Measurements from ENCODE around the gene RAB33B. TPM values are rescaled to one million over a fixed set of nuclear protein-coding genes. Genes with fewer than 3 reads are reported as not detected.
A peak's percentile ranks its signal among the peaks of the same experiment; 100 is the strongest.

The RAB33B gene
- polyA plus RNA-seq, 3 donors: 5.8 to 8.1 (median 6.0) TPM

DNA sequence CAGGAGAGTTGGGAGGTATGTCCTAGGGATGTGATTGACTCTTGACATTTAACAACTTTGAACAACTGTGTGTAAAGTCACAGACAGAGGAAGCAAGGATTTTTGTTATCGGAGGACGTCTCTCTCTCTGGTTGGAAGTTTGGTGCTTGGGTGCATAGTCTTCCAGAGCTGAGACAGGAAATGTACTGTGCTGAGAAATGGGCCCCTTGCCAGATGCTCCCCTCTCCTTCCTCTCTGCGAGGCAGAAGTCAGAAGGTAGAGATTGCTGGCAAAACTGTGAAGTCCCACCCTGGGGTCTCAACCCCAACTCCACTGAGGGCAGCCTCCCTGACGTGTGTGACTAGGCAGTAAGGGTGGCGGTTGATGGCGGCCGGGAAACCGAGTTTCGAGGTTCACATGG lies 52.9 kb downstream of the RAB33B start:
- no peak overlapping the region for H3K4me3 Mint-ChIP-seq
- peaks cover 24% of the 10 kb centered on the region for H3K4me1 Mint-ChIP-seq
- Histone ChIP-seq H3K79me2 (ENCODE audit: insufficient read depth, low read length) (no peaks in the 10 kb centered on the region), H2AFZ (ENCODE audit: insufficient read depth, low read depth, low read length, poor library complexity, severe bottlenecking) (no peak overlapping the region), H3K4me1 (ENCODE audit: control insufficient read depth in 1 of 2, insufficient read depth in 2 of 2, low read length in 2 of 2) (peaks cover 5% of the 10 kb centered on the region in 2 donors), H4K20me1 (ENCODE audit: insufficient read depth, low read length) (peaks cover 7% of the 10 kb centered on the region), H3K9me3 (replicated peaks in 1 of 2; ENCODE audit: control insufficient read depth in 1 of 2, insufficient read depth in 1 of 2, low read length in 2 of 2) (no peaks in the 10 kb centered on the region), H3K27ac (ENCODE audit: low read depth in 1 of 2, low read length in 2 of 2) (no peak overlapping the region), H3K27me3 (ENCODE audit: control insufficient read depth in 2 of 2, insufficient read depth in 2 of 2, low read length in 2 of 2) (no peaks in the 10 kb centered on the region), H3K4me2 (replicated peaks; ENCODE audit: extremely low read depth, low read length, poor library complexity, severe bottlenecking) (no peak overlapping the region), H3K36me3 (replicated peaks in 1 of 2; ENCODE audit: control insufficient read depth in 1 of 2, insufficient read depth in 2 of 2, low read length in 2 of 2) (peaks cover 41 to 70% of the 10 kb centered on the region in 2 donors), H3K4me3 (replicated peaks in 1 of 3; ENCODE audit: low read depth in 2 of 3, low read length in 3 of 3) (no peak overlapping the region), H3K9ac (ENCODE audit: insufficient read depth, low read length, poor library complexity, severe bottlenecking) (no peak overlapping the region)
- DNase-seq: no peak
- H3K27me3 Mint-ChIP-seq (ENCODE audit: low read depth in 3 of 3): peaks cover 0 to 1% (median 0%) of the 10 kb centered on the region in 3 donors
- peaks cover 0 to 4% (median 0%) of the 10 kb centered on the region in 7 donors for H3K9me3 Mint-ChIP-seq
- WGBS (ENCODE audit: insufficient coverage): 98% methylated on average over 6 of the region's 9 CpGs
- intact Hi-C loops (cut with micrococcal nuclease): no loop called here
- TF ChIP-seq, protein P1, sequence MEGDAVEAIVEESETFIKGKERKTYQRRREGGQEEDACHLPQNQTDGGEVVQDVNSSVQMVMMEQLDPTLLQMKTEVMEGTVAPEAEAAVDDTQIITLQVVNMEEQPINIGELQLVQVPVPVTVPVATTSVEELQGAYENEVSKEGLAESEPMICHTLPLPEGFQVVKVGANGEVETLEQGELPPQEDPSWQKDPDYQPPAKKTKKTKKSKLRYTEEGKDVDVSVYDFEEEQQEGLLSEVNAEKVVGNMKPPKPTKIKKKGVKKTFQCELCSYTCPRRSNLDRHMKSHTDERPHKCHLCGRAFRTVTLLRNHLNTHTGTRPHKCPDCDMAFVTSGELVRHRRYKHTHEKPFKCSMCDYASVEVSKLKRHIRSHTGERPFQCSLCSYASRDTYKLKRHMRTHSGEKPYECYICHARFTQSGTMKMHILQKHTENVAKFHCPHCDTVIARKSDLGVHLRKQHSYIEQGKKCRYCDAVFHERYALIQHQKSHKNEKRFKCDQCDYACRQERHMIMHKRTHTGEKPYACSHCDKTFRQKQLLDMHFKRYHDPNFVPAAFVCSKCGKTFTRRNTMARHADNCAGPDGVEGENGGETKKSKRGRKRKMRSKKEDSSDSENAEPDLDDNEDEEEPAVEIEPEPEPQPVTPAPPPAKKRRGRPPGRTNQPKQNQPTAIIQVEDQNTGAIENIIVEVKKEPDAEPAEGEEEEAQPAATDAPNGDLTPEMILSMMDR (IDR thresholded peaks at IDR 0.05): no peak
- peak overlapping the region in 1 of 7 donors; percentile 37 for H3K27ac Mint-ChIP-seq
- peaks cover 60 to 62% of the 10 kb centered on the region in 2 donors for H3K36me3 Mint-ChIP-seq

DNA sequence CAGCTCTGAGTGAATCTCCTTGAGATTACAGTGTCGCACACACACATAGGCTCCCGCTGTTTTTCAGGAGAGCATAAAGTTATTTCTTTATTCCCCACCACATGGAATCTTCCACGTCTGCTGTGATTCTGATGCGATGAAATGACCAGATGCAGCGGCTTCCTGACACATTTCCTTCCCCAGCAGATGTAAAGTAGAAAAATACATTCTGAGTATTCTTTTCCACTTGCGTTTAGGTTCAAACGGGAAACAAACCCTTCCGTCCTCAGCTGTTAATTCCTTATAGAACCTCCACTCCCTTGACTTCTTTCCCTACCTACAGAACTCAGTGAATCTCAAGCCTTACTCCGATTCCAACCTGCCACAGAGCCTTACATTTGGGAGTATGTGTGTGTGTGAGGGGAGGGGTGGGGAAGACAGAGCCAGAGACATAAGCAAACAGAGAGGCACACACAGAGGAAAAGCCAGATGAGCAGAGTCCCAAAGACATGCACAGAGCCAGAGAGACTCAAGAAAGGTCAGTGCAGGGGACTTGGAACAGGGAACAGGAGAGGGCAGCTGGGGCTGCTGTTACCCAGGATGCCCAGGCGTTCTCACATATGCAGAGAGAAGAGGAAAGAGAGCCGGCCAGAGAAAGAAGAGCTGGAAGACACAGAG lies 54.8 kb downstream of the RAB33B start:
- peaks cover 57 to 86% of the 10 kb centered on the region in 2 donors for H3K36me3 ChIP-seq (replicated peaks in 1 of 2; ENCODE audit: control insufficient read depth in 1 of 2, insufficient read depth in 2 of 2, low read length in 2 of 2)
- no peaks in the 10 kb centered on the region for H3K79me2 ChIP-seq (ENCODE audit: insufficient read depth, low read length)
- H3K36me3 Mint-ChIP-seq: peaks cover 73 to 79% of the 10 kb centered on the region in 2 donors
- H4K20me1 ChIP-seq (ENCODE audit: insufficient read depth, low read length): peaks cover 7% of the 10 kb centered on the region
- 100% methylated on average over 7 of the region's 11 CpGs for WGBS (ENCODE audit: insufficient coverage)
- DNase-seq: no peak
- H3K9me3 ChIP-seq (replicated peaks in 1 of 2; ENCODE audit: control insufficient read depth in 1 of 2, insufficient read depth in 1 of 2, low read length in 2 of 2): no peaks in the 10 kb centered on the region
- peaks cover 10% of the 10 kb centered on the region for H3K4me1 Mint-ChIP-seq
- no peak overlapping the region for H3K9ac ChIP-seq (ENCODE audit: insufficient read depth, low read length, poor library complexity, severe bottlenecking)
- peak overlapping the region in 1 of 7 donors; percentile 10 for H3K27ac Mint-ChIP-seq
- H3K27ac ChIP-seq (ENCODE audit: low read depth in 1 of 2, low read length in 2 of 2): no peak overlapping the region
- H2AFZ ChIP-seq (ENCODE audit: insufficient read depth, low read depth, low read length, poor library complexity, severe bottlenecking): no peak overlapping the region
- no peak overlapping the region for H3K4me3 Mint-ChIP-seq
- no peak overlapping the region for H3K4me2 ChIP-seq (replicated peaks; ENCODE audit: extremely low read depth, low read length, poor library complexity, severe bottlenecking)
- TF ChIP-seq, protein P1 (IDR thresholded peaks at IDR 0.05): no peak
- intact Hi-C loops (cut with micrococcal nuclease): no loop called here
- H3K27me3 Mint-ChIP-seq (ENCODE audit: low read depth in 3 of 3): no peaks in the 10 kb centered on the region
- no peak overlapping the region for H3K4me3 ChIP-seq (replicated peaks in 1 of 3; ENCODE audit: low read depth in 2 of 3, low read length in 3 of 3)
- H3K27me3 ChIP-seq (ENCODE audit: control insufficient read depth in 2 of 2, insufficient read depth in 2 of 2, low read length in 2 of 2): no peaks in the 10 kb centered on the region
- peaks cover 0 to 5% of the 10 kb centered on the region in 2 donors for H3K4me1 ChIP-seq (ENCODE audit: control insufficient read depth in 1 of 2, insufficient read depth in 2 of 2, low read length in 2 of 2)
- peaks cover 0 to 4% (median 0%) of the 10 kb centered on the region in 7 donors for H3K9me3 Mint-ChIP-seq

Measured in CD14-positive monocyte (primary cell).